GM12872 (cell line): Measurements from ENCODE around the gene CANT1.

Source experiments
- TF ChIP-seq, protein P1 (sequence below): IDR thresholded peaks from 3 replicates; pipeline ENCODE4 v1.5.1; 2011; ENCODE audit warnings: low read depth, mild to moderate bottlenecking, low read length, moderate library complexity; ENCODE audit not compliant: insufficient read depth

Gene CANT1

GRCh38 chr17:79000396-79001189 is 9.0 kb downstream of the CANT1 start:
- TF ChIP-seq, protein P1, sequence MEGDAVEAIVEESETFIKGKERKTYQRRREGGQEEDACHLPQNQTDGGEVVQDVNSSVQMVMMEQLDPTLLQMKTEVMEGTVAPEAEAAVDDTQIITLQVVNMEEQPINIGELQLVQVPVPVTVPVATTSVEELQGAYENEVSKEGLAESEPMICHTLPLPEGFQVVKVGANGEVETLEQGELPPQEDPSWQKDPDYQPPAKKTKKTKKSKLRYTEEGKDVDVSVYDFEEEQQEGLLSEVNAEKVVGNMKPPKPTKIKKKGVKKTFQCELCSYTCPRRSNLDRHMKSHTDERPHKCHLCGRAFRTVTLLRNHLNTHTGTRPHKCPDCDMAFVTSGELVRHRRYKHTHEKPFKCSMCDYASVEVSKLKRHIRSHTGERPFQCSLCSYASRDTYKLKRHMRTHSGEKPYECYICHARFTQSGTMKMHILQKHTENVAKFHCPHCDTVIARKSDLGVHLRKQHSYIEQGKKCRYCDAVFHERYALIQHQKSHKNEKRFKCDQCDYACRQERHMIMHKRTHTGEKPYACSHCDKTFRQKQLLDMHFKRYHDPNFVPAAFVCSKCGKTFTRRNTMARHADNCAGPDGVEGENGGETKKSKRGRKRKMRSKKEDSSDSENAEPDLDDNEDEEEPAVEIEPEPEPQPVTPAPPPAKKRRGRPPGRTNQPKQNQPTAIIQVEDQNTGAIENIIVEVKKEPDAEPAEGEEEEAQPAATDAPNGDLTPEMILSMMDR, result no peak

- TF ChIP-seq, protein P1, result no peak
Measured at GRCh38 chr17:78999947-79000395, 9.6 kb downstream of the CANT1 start.

GRCh38 chr17:78999056-78999768 is 10.4 kb downstream of the CANT1 start:
- TF ChIP-seq, protein P1, result no peak

DNA sequence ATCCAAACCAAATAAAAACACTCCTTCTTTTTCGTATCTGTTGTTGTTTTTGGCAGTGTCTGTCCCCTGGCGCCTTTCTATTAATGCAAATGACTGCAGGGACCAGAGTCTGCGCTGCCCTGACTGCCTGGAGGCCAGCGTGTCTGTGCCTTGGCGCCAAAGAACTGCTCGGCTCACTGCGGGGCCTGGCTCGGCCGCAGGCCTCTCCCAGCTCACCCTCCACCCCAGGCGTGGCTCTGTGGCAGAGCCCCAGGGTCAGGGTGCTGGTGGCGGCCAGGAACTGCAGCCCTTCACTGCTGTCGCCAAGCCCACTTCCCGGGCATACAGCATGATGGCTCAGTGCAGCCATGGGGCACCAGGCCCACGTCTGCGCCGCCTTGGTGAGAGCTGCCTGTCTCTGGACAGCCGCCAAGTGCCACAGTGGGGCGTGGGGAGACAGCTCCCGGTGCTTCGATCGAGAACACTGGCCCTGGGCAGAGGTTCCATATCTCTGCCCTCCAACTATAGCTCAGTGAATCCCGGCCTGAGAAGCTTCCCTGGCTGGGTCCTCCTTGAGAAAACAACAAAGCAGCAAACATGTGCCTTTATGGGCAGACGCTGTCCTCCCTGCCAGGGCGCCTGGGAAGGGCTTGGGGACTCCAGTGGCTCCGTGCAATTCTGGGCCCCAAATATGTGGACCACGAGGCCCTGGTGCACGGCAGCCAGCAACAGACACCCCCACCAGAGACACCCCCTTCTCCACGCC is 11.1 kb downstream of the CANT1 start:
- TF ChIP-seq, protein P1, result no peak

DNA sequence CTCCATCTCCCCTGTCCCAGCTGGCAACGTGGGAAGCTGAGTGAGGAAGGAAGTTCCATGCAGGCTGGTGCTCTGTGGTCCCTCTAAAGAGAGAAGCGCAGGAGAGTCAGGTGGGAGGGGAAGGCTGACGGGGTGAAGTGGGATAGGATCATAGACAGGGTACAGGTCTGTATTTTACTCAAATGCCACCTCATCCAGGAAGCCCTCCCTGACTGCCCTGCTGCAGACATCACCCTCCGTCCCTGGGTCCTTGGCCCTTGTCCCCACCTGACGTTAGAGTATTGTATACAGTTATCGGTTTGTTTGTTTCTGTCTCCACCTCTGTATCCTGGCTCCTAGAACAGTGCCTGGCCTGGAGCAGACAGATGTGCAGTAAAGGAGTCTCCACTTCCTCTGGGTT is 11.7 kb downstream of the CANT1 start:
- TF ChIP-seq, protein P1, result no peak

DNA sequence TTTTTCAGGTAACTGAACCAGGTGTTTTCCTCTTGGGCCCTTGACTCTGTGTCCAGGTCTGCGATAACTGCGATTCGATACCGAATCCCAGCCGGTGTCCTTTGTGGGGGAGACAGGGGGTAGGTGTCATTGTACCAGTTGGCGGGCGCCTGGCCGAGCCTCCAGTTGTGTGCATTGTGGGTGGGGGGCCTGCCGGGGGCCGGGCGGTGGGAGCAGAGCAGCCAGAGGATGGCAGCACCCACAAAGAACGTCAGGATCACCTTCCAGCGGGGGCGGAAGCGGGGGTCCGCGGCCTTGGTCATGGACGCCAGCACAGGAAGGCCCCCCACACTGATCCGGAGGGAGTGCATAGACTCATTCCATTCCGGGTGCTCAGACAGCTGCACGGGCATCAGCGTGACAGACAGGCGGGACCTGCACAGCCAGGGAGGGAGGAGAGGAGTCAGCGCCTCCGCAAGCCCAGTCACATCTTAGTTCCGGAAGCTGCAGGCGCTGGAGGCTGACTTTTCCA is 12.3 kb downstream of the CANT1 start:
- TF ChIP-seq, protein P1, result no peak

GRCh38 chr17:78996781-78997201 is 12.8 kb downstream of the CANT1 start:
- TF ChIP-seq, protein P1, result no peak
